ENCODE data around the gene SMIM21.

Gene SMIM21

GRCh38 chr18:75427603-75428002, at the start of gene SMIM21:
TSS of gene SMIM21 (minus strand) at chr18:75427703. CDS start at chr18:75427563, 140 bp downstream.
- DNase-seq (ENCODE audit: low spot score): no peak

DNA sequence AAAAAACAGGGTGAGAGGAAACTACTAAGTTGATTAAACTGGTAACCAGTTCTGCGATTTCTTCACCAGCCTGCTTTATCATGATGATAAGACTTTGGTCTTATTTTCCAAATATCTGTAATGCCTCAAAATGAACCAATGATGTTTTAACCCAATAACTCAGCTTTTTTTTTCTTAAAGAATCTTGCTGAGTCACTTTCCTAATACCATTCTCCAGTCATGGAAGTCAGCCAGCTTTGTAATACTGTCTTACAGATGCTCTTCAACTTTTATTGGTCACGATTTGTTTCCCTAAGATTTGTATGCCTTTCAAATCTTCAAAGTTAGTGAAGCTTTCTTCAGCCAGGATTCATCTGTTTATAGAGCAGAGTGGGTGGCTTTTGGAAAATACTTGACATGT, 47.7 kb upstream of the SMIM21 start:
- DNase-seq (ENCODE audit: low spot score): no peak

GRCh38 chr18:75474332-75474731, 46.8 kb upstream of the SMIM21 start:
- no peak for DNase-seq (ENCODE audit: low spot score)

DNA sequence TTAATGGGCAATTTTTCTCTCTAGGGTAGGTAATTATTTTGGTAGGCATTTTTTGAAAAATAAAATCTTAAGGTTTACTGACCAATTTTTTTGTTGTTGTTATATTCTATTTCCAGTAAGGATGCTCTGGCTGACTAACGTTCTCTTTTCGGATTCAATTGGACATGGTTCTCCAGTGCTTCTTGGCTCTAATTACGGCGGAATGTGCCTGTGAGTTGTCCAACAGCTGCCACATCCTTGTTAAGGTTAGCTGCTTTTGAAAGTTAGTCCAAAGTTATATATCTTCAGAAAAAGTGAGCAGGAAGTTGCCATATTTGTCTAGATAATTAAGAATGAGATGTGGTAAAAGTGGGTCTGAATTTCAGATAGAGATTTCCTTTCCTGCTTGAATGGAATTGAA, 45.8 kb upstream of the SMIM21 start:
- no peak for DNase-seq (ENCODE audit: low spot score)

DNA sequence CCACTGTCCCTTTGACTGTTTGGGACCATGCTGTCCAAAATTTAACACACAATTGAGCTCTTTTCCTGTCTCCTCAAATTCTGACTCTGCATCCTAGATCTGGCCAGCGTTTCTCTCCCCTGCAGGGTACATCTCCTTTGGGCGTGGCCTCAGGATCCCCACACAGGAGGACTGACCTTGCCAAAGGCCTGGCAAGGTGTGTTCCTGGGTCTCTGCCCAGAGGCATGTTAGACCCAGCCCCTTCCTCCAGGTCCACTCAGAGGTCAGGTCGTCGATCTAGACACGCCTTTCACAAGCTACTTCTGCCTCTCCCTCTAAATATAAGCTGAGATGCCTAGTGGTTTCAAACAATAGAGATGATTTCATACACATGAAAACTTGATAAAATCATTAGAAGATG, 45.4 kb upstream of the SMIM21 start:
- no peak for DNase-seq (ENCODE audit: low spot score)

- no peak for DNase-seq (ENCODE audit: low spot score)
Observed at GRCh38 chr18:75472396-75472795, 44.9 kb upstream of the SMIM21 start.

DNA sequence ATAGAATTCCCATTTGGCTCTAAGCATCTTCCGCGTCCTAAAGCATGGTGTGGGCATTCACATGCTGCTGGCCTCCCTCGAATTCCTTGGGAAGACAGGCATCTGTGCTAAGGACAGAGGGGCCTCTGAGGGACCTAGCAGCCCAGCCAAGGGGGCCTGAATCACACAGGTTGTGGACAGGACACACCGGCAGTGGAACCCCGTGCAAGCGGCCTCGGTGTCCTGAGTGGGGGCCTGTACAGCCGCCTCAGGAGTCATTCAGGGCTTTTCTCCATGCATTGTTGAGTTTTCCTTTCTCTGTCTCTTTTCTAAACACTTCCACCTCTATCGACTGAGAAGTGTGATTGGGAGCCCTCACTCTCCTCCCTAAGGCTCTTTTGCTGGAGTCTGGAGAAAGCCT, 44.3 kb upstream of the SMIM21 start:
- DNase-seq (ENCODE audit: low spot score): no peak

DNA sequence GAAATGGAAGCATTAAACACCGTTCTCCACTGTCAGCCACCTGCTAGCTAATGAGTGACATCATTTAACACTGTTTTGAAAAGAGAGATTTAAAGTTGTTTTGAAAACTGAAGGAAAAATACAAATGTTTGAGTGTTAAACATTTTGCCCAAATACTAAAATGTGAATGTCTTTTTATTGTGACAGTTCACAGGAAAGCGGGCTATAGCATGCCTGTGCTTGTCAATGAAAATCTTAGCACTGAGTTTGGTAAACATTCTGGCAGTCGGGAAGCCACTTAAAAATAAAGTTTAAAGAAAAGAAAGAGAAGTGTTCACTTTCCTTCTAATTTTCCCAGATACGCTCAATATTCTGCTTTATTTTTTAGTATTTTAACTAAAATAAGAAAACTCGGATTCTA, 40.3 kb upstream of the SMIM21 start:
- no peak for DNase-seq (ENCODE audit: low spot score)

- DNase-seq (ENCODE audit: low spot score): no peak
Observed at GRCh38 chr18:75467281-75467795, 39.8 kb upstream of the SMIM21 start.

- DNase-seq (ENCODE audit: low spot score): no peak
Observed at GRCh38 chr18:75464356-75464755, 36.9 kb upstream of the SMIM21 start.

DNA sequence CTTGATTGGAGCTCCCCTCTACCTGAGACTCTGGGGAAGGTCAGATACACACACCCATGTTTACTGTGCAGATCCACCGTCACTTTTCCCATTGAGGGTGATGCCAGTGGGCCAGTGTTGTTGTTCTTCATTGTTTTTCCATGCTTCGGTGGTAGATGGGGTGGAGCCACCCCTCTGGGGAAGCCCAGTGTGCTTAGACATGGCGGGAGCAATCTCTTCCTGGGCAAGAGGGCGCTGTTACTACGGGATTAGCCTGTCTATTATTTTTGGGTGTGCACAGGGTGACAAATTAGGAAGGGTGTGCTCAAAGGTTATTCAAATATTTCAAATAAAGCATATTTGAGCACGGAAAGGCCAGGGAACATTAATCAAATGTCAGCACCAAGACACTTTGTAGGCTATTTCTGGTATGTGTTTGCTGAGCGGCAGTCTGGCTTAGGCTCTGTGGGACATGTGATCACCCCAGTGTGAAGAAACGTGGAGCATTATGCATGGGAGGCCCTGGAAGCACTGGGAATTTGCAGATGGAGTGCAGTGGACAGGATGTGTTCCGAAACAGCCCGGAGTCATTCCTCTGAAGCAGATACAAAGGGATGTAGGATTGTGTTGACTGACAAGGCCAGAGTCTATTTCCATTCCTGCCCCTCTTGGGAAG, 34.8 kb upstream of the SMIM21 start:
- no peak for DNase-seq (ENCODE audit: low spot score)

GRCh38 chr18:75456199-75456631, 28.7 kb upstream of the SMIM21 start:
- no peak for DNase-seq (ENCODE audit: low spot score)

DNA sequence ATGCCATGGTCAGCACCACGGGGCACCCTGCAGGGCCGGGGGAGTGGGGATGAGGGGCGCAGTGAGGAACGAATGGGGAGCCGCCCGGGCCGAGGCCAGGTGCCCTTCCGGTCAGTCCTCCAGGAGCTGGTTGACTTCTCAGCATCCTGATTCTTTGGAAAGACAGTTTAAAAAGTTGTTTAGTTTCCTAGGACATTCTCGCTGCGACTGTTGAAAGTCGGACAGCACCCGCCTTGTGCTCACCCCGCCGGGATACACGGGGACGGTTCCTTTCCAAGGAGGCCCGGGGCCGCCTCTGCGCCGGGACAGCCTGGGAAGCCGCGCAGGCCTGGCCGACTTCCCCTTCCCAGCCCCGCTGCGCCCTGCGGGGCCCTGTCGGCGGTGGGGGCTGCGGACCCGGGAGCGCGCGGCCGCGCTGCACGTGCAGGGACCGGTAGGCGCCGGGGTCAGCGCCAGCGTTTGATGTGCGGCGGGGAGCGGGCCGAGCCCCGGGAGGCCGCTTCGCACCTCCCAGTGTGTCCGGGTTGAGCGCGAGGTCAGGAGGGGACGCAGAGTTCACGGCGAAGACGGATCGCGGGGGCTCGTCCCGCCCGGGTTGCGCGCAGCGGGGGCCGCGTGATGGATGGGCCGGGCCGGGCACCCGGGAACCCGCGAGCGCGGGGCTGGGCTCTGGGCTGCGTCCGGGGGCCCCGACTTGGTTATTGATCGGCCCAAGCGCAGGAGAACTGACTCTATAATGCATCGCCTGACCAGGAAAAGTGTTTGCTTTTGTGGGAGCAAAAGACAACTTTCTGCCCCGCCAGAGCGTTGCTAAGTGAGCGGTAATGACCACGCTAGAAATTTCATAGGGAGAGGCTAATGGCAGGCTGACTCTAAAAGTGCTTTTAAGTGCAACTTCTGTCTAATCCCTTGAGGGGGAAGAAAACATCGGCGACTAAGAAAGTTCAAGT, 28.0 kb upstream of the SMIM21 start:
- DNase-seq (ENCODE audit: low spot score): no peak

DNA sequence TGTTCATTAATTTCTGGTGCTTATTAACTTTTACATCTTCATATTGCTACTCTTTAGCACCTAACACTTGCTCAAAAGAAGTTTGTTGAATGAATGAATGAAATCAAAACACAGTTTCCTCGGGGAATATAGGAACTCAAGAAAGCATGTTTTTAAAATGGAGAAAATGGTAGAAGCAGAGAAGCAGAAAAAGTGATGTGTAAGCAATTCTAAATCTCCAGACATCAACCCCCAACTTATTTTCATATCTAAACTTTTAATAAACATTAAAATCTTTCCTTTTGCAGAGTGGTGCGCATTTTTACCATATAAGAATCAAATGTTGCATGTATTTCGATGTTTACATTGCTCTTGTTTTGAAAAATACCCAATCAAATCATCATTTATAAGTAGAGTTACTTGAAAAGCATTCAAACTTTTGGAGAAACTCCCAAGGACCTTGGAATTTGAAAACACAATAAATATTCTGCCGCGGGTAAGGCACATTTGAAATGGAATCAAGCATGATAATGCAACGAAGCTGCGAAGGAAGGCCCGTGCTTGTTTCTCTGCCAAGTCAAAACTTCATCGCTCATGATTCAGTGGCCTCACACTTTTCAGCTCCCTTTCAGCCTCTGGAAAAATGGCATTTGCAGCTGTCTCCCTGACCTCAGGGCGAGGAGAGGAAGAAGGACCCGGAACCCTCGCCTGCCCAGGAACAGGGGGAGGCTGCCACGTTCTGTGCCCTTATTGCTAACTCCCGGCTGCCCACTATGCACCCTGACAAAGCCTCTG, 26.7 kb upstream of the SMIM21 start:
- DNase-seq (ENCODE audit: low spot score): no peak

GRCh38 chr18:75450906-75451305, 23.4 kb upstream of the SMIM21 start:
- no peak for DNase-seq (ENCODE audit: low spot score)

- no peak for DNase-seq (ENCODE audit: low spot score)
Observed at GRCh38 chr18:75441896-75442295, 14.4 kb upstream of the SMIM21 start.

GRCh38 chr18:75439348-75439747, 11.8 kb upstream of the SMIM21 start:
- no peak for DNase-seq (ENCODE audit: low spot score)

GRCh38 chr18:75438891-75439290, 11.4 kb upstream of the SMIM21 start:
- no peak for DNase-seq (ENCODE audit: low spot score)

DNA sequence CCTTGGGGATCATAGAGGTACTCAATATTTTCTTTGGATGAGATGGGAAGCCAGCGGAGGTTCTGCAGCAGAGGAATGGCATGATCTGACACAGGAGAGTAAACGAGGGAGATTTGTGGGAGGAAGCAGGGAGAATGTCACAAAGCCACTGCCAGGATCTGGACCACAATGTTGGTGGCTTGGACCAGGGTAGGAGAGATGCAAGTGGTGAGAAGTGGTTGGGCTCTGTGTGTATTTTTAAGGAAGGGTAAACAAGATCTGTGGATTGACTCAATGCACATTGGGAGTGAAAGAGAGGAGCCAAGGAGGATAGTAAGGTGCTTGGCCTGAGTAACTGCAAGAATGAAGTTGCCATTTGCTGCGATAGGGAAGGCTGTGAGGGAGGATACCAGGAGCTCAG, 10.5 kb upstream of the SMIM21 start:
- no peak for DNase-seq (ENCODE audit: low spot score)

DNA sequence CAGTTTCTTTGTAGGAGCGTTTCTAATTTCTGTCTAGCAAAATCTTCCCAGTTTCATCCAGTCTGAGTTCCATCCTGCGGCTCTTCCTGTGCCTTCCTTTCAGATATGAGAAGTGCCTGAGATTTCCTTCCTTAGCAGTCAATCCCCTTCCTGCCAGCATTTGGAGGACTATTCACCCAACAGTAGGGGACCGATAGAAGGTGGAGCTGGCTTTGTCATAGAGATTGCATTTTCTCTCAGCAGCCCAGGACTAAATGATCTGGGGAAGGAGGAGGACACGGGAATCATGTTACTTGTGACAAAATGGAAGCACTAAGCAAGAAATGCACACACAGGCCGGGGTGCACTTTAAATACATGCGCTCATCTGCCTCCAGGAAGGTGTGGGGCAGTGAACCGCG, 5.6 kb upstream of the SMIM21 start:
- no peak for DNase-seq (ENCODE audit: low spot score)

GRCh38 chr18:75429975-75430374, 2.5 kb upstream of the SMIM21 start:
- no peak for DNase-seq (ENCODE audit: low spot score)

DNA sequence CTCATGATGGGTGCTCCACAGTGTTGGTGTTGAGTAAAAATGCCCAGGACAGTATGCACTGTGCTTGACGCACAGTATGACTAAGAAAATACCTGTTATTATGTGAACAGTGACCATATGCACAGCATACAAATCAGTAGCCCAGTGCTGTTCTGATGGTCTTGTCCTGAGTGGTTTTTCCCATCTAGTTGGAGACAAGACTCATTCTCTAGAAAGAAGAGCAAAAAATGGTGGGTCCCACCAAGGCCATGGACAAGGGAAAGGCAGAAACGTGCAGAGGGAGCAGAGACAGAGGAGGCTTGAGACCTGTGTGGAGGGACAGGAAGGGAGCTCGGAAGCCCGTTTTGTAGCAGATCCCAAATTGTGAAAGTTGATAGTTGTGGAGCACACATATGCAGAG, 987 bp upstream of the SMIM21 start:
- DNase-seq (ENCODE audit: low spot score): no peak

Measured in HuH-7.5 (cell line).